ENCODE measurements around the gene PRSS1. TPM values are rescaled to one million over a fixed set of nuclear protein-coding genes. Genes with fewer than 3 reads are reported as not detected.
A peak's percentile ranks its signal among the peaks of the same experiment; 100 is the strongest.
"Not testable (repeated sequence)": the region's sequence is repeated elsewhere in the genome, so short reads cannot be mapped to it uniquely, and the experiment has no call there.

PRSS1 gene
- polyA plus RNA-seq, 4 donors = not detected

- no peak for DNase-seq (ENCODE audit: low read depth in 4 of 4, low spot score in 2 of 4)
Observed at GRCh38 chr7:142772051-142772450, 22.8 kb downstream of the PRSS1 start.

GRCh38 chr7:142772673-142773072 is 23.4 kb downstream of the PRSS1 start:
- DNase-seq (ENCODE audit: low read depth in 4 of 4, low spot score in 2 of 4) = no peak

GRCh38 chr7:142773230-142773629 is 24.0 kb downstream of the PRSS1 start:
- DNase-seq (ENCODE audit: low read depth in 4 of 4, low spot score in 2 of 4) = no peak

GRCh38 chr7:142773937-142774744 is 24.9 kb downstream of the PRSS1 start:
- DNase-seq (ENCODE audit: low read depth in 4 of 4, low spot score in 2 of 4) = no peak

GRCh38 chr7:142774826-142775225 is 25.6 kb downstream of the PRSS1 start:
- no peak for DNase-seq (ENCODE audit: low read depth in 4 of 4, low spot score in 2 of 4)

GRCh38 chr7:142775351-142776115 is 26.3 kb downstream of the PRSS1 start:
- not testable (repeated sequence) for DNase-seq (ENCODE audit: low read depth in 4 of 4, low spot score in 2 of 4)

GRCh38 chr7:142776206-142776844 is 27.1 kb downstream of the PRSS1 start:
- no peak for DNase-seq (ENCODE audit: low read depth in 4 of 4, low spot score in 2 of 4)

GRCh38 chr7:142776845-142777225 is 27.6 kb downstream of the PRSS1 start:
- DNase-seq (ENCODE audit: low read depth in 4 of 4, low spot score in 2 of 4) = not testable (repeated sequence)

- DNase-seq (ENCODE audit: low read depth in 4 of 4, low spot score in 2 of 4) = no peak
Observed at GRCh38 chr7:142777318-142777717, 28.0 kb downstream of the PRSS1 start.

- peak; percentile 45 to 85 (median 72) for DNase-seq (ENCODE audit: low read depth in 4 of 4, low spot score in 2 of 4)
Observed at GRCh38 chr7:142782922-142783900, 33.9 kb downstream of the PRSS1 start.

- no peak for DNase-seq (ENCODE audit: low read depth in 4 of 4, low spot score in 2 of 4)
Observed at GRCh38 chr7:142784096-142784495, 34.8 kb downstream of the PRSS1 start.

- no peak for DNase-seq (ENCODE audit: low read depth in 4 of 4, low spot score in 2 of 4)
Observed at GRCh38 chr7:142784716-142785115, 35.4 kb downstream of the PRSS1 start.

- no peak for DNase-seq (ENCODE audit: low read depth in 4 of 4, low spot score in 2 of 4)
Observed at GRCh38 chr7:142785841-142786250, 36.6 kb downstream of the PRSS1 start.

GRCh38 chr7:142787034-142787768 is 37.9 kb downstream of the PRSS1 start:
- DNase-seq (ENCODE audit: low read depth in 4 of 4, low spot score in 2 of 4) = no peak

GRCh38 chr7:142787783-142788182 is 38.5 kb downstream of the PRSS1 start:
- no peak for DNase-seq (ENCODE audit: low read depth in 4 of 4, low spot score in 2 of 4)

GRCh38 chr7:142788303-142789289 is 39.3 kb downstream of the PRSS1 start:
- DNase-seq (ENCODE audit: low read depth in 4 of 4, low spot score in 2 of 4) = no peak

- DNase-seq (ENCODE audit: low read depth in 4 of 4, low spot score in 2 of 4) = no peak
Observed at GRCh38 chr7:142789441-142789840, 40.2 kb downstream of the PRSS1 start.

- no peak for DNase-seq (ENCODE audit: low read depth in 4 of 4, low spot score in 2 of 4)
Observed at GRCh38 chr7:142790056-142790455, 40.8 kb downstream of the PRSS1 start.
